ENCODE data around the gene JADE2.

DNA sequence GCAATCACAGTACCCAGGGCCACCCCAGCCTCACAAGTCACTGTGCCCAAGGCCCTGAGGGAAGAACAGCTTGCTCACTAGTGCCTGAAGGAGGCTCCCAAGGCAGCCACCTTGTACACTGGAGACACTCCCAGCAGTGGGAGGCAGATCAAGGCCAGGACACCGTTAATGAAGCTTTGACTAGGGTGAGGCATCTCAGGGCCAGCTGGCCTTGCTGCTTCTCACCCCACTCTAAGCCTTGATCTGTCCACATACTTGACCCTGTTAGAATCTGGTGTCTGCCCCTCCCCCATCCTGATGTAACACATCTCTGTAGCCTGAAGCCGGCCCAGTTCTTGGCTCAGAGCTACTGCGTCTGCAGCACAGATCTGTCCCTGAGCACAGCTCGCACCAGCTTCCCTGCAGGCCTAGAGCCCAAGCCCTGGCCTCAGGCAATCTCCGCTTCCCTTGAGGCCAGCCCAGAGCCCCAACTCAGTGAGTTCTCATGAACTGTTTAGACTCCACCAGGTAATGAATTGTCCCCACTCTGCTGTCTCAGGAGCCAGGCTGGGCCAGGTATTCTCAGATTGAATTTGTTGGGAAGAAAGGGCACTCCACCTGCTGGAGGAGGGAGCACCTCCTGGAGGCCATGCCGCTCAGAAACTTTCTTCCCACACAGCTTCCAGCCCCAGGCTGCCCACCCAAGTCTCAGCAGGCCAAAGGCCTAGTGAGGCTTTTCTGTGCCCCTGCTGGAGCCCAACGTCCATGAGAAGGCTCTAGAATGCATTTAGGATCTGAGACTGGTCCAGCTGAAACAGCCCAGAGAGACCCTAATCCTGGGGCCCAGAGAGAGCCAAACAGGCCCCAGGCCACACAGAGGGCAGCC lies 13.4 kb upstream of the JADE2 start:
- TF ChIP-seq CTCF (tag by site-specific recombination; IDR thresholded peaks at IDR 0.05) (peak; percentile 40; the same call in 1 of the 2 replicates), ZNF843 (tag by site-specific recombination; IDR thresholded peaks at IDR 0.05) (no peak), ZNF140 (tag by site-specific recombination; IDR thresholded peaks at IDR 0.05) (no peak), ZNF155 (tag by site-specific recombination; IDR thresholded peaks at IDR 0.05) (no peak), ZBTB21 (tag by site-specific recombination; IDR thresholded peaks at IDR 0.05) (no peak), ZSCAN30 (tag by site-specific recombination; IDR thresholded peaks at IDR 0.05) (no peak), ZNF677 (tag by site-specific recombination; IDR thresholded peaks at IDR 0.05) (no peak)
